Heart right ventricle (tissue), 16 donors: ENCODE data around the gene EHMT1. TPM values are rescaled to one million over a fixed set of nuclear protein-coding genes. Genes with fewer than 3 reads are reported as not detected.
"Not testable (repeated sequence)": the region's sequence is repeated elsewhere in the genome, so short reads cannot be mapped to it uniquely, and the experiment has no call there.

Experiments
- ATAC-seq, 8 donors: fragments of 200-7000 bp; cut with Tn5 transposase; one replicate each; pipeline ENCODE4 v1.9.1; 2020; ENCODE audit warnings: mild to moderate bottlenecking in 8 of 8, moderate library complexity in 8 of 8, moderate number of reproducible peaks in 1 of 8
- DNase-seq, 2 donors: peaks; one replicate each; pipeline ENCODE4 v3.0.0-alpha.2; 2020
- H3K27ac ChIP-seq, 10 donors: fragments of 200-600 bp; sonication (generic) in 2 of 10; one replicate each; pipeline versions ENCODE4 v1.5.0 to v1.8.0; 2020 to 2022; ENCODE audit warnings: mild to moderate bottlenecking in 3 of 10
- H3K27me3 ChIP-seq, 7 donors: fragments of 200-600 bp; one replicate each; pipeline ENCODE4 v1.8.0; 2021 to 2022; ENCODE audit warnings: mild to moderate bottlenecking in 2 of 7
- H3K36me3 ChIP-seq, 9 donors: fragments of 200-600 bp; sonication (generic) in 1 of 9; one replicate each; pipeline versions ENCODE4 v1.5.0 to v1.8.0; 2020 to 2022; ENCODE audit warnings: mild to moderate bottlenecking in 2 of 9
- H3K4me1 ChIP-seq, 9 donors: fragments of 200-600 bp; sonication (generic) in 1 of 9; one replicate each; pipeline versions ENCODE4 v1.5.0 to v1.8.0; 2020 to 2022; ENCODE audit warnings: mild to moderate bottlenecking in 4 of 9
- H3K4me3 ChIP-seq, 10 donors: fragments of 200-600 bp; sonication (generic) in 2 of 10; one replicate each; pipeline versions ENCODE4 v1.5.0 to v1.8.0; 2020 to 2022; ENCODE audit warnings: mild to moderate bottlenecking in 7 of 10, moderate library complexity in 2 of 10
- H3K9me3 ChIP-seq, 11 donors: fragments of 200-600 bp in 10 of 11; sonication (generic) in 2 of 11; one replicate each; pipeline versions ENCODE4 v1.5.0 to v1.8.0; 2013 to 2022; ENCODE audit warnings: mild to moderate bottlenecking in 2 of 11, control low read depth in 1 of 11, moderate library complexity in 1 of 11
- WGBS, 2 donors: extraction: QIAGEN DNeasy Blood & Tissue Kit; methylation state at CpG; one replicate each; pipeline ENCODE4 v1.1.7; 2013; ENCODE audit warnings: inconsistent platforms in 1 of 2; 5-methylcytosine and 5-hydroxymethylcytosine counted together
- intact Hi-C, 10 donors: fragments of 100-400 bp; cut with DNase I; formaldehyde crosslinking; loops; one replicate each; pipeline versions ENCODE4 v1.11.1 to v1.14.2; 2022
- polyA plus RNA-seq, 2 donors: library from polyadenylated mRNA; stranded (reverse); fragments of 200-250 nt; gene quantifications; one replicate each; pipeline ENCODE4 v1.2.3, GENCODE V29; 2013
- total RNA-seq, 10 donors: library from RNA; stranded (reverse); fragmentation: NEBNext Ultra II Directional in 3 of 10; extraction: Animal tissue kit (Norgen Biotek cat#: 25700) in 3 of 10; gene quantifications; one replicate each; pipeline versions ENCODE4 v1.2.1 to v1.2.4, GENCODE V29; 2021 to 2023
- TF ChIP-seq, protein P1 (sequence below), 9 donors: fragments of 200-600 bp; sonication (generic) in 2 of 9; IDR thresholded peaks; one replicate each; pipeline versions ENCODE4 v1.5.0 to v1.8.0; 2021 to 2022; ENCODE audit warnings: antibody characterized with exemption in 9 of 9, mild to moderate bottlenecking in 5 of 9, moderate library complexity in 1 of 9
- donor health status: Arrhythmogenic right ventricular cardiomyopathy.
- donor health status: ischemic (EF 13 %, LVEDD 7.1; RV severe dilation, severe dysfunction).
- donor health status: healthy with polysubstance abuse.
- donor health status: DM: no; HTN: yes; CAD: no.
- donor health status: DM: no; HTN: no; CAD: no.
- donor health status: ischemic (EF 25% LVEDD 6.9; RV normal size, moderate dysfunction).
- donor health status: ischemic (EF 25% LVEDD 5.7; RV mildly dilated, moderate dysfunction).
- donor health status: healthy.
- donor health status: DM: yes; HTN: yes; CAD: no.
- donor health status: Ischemic cardiomyopathy.
- donor health status: ischemic (EF 35%, LVEDD 5.7; RV mildly dilated, moderate dysfunction).
- donor health status: nonischemic (EF 11% LVEDD 7.7; RV severe dilation, severe dysfunction).
- donor health status: DM: yes; HTN: yes; CAD: no.
- donor health status: PGD.
- donor health status: ischemic (EF 29% LVEDD 5.4; RV normal size, mild dysfunction).
- donor health status: nonischemic (EF 23%, LVEDD 6.1; RV moderate dilation, normal function).

The EHMT1 gene
- total and polyA plus RNA-seq, 12 donors, result 19.6 to 45.1 (median 31.1) TPM

DNA sequence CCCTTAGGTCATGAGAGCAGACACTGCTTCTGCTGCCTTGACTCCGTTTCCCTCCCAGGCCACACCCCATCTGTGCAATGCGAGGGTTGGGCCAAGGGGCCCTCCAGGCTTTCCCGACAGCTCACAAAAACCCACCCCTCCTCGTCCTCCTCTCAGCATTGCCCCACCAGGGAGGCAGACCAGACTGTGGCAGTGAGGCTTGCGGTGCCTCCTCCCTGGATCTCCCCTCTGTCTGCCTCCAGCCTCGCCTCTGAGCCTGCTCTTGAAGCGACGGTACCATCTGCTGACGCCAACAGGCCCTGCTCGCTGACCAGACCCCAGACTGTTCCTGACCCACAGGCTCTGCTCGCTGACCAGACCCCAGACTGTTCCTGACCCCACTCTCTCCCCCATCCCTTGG is 159.5 kb downstream of the EHMT1 start:
- peaks cover 0 to 83% (median 53%) of the 10 kb centered on the region in 9 donors for H3K36me3 ChIP-seq

DNA sequence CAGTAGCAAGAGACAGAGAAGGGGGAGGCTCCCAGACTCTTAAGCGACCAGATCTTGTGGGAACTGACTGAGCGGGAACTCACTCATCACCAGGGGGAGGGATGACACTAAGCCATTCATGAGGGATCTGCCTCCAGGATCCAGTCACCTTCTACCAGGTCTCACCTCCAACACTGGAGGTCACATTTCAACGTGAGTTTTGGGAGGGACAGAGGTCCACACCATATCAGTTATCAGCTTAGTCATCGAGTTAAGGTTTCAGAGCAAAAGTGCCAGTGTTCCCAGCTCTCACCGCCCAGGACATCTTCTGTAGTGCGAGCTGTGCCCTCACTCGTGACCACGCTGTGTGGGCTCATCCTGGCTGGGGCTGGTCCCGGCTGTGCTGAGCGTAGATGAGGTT is 160.1 kb downstream of the EHMT1 start:
- peaks cover 0 to 83% (median 54%) of the 10 kb centered on the region in 9 donors for H3K36me3 ChIP-seq
- intact Hi-C loops, result no loop called here

More for the DNA sequence above, 159.5 kb downstream of the EHMT1 start:
- H3K27me3 ChIP-seq, result no peaks in the 10 kb centered on the region
- no peaks in the 10 kb centered on the region for H3K9me3 ChIP-seq
- intact Hi-C loops, result no loop called here
- no peak for ATAC-seq
- H3K4me1 ChIP-seq, result no peaks in the 10 kb centered on the region
- TF ChIP-seq, protein P1, sequence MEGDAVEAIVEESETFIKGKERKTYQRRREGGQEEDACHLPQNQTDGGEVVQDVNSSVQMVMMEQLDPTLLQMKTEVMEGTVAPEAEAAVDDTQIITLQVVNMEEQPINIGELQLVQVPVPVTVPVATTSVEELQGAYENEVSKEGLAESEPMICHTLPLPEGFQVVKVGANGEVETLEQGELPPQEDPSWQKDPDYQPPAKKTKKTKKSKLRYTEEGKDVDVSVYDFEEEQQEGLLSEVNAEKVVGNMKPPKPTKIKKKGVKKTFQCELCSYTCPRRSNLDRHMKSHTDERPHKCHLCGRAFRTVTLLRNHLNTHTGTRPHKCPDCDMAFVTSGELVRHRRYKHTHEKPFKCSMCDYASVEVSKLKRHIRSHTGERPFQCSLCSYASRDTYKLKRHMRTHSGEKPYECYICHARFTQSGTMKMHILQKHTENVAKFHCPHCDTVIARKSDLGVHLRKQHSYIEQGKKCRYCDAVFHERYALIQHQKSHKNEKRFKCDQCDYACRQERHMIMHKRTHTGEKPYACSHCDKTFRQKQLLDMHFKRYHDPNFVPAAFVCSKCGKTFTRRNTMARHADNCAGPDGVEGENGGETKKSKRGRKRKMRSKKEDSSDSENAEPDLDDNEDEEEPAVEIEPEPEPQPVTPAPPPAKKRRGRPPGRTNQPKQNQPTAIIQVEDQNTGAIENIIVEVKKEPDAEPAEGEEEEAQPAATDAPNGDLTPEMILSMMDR (IDR thresholded peaks at IDR 0.05), result no peak
- H3K4me3 ChIP-seq, result no peak overlapping the region
- 93% methylated on average over 11 of the region's 11 CpGs for WGBS, 2 donors
- H3K27ac ChIP-seq, result no peak overlapping the region
- no peak for DNase-seq

DNA sequence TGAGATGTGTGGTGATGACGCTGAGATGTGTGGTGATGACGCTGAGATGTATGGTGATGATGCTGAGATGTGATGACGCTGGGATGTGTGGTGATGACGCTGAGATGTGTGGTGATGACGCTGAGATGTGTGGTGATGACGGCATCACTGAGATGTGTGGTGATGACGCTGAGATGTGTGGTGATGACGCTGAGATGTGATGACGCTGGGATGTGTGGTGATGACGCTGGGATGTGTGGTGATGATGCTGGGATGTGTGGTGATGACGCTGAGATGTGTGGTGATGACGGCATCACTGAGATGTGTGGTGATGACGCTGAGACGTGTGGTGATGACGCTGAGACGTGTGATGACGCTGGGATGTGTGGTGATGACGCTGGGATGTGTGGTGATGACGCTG is 161.2 kb downstream of the EHMT1 start:
- H3K27me3 ChIP-seq, ATAC-seq, H3K4me1 ChIP-seq, DNase-seq, H3K27ac ChIP-seq, H3K4me3 ChIP-seq, intact Hi-C loops, H3K9me3 ChIP-seq: not testable (repeated sequence)
- peaks cover 0 to 86% (median 59%) of the 10 kb centered on the region in 9 donors for H3K36me3 ChIP-seq
- 97 to 98% methylated on average over 19 of the region's 19 CpGs for WGBS, 2 donors

More for the DNA sequence above, 160.1 kb downstream of the EHMT1 start:
- H3K27me3 ChIP-seq, result no peaks in the 10 kb centered on the region
- no peak overlapping the region for H3K4me3 ChIP-seq
- H3K4me1 ChIP-seq, result no peaks in the 10 kb centered on the region
- no peak for DNase-seq
- 95% methylated on average over 10 of the region's 10 CpGs for WGBS, 2 donors
- ATAC-seq, result peak in 1 of 8 donors; percentile 21
- H3K27ac ChIP-seq, result no peak overlapping the region
- TF ChIP-seq, protein P1 (IDR thresholded peaks at IDR 0.05), result no peak
- no peaks in the 10 kb centered on the region for H3K9me3 ChIP-seq

DNA sequence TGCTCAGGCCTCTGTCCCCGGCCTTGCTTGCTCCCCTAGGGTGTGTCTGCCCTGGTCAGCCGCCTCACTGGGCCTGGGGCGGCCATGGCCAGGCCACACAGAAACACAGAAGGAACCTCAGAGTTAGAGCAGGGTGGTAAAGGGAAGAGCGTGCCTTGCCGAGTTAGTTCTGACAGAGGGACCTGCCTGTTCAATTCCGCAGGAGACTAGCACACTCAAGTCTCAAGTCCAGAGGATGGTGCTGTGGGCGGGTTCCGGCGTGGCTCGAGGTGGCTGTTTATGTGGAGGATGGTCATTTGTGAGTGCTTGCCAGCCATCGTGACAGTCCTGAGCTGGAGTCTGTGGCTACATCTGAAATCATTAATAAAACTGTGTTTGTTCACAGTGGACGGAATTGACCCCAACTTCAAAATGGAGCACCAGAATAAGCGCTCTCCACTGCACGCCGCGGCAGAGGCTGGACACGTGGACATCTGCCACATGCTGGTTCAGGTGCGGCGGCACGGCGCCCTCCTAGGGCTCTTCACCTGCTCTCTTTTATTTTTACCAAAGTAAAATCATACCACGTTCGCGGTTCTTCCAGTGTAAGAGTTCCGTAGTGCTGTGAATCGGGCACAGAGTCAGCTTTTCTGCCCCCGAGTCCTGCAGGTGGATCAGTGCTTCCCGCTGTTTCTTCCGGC is 163.2 kb downstream of the EHMT1 start:
- H3K4me3 ChIP-seq, result no peak overlapping the region
- 96 to 97% methylated on average over 29 of the region's 29 CpGs for WGBS, 2 donors
- H3K4me1 ChIP-seq, result no peaks in the 10 kb centered on the region
- no peak for ATAC-seq
- no peaks in the 10 kb centered on the region for H3K9me3 ChIP-seq
- no peak overlapping the region for H3K27ac ChIP-seq
- TF ChIP-seq, protein P1 (IDR thresholded peaks at IDR 0.05), result no peak
- intact Hi-C loops, result no loop called here
- H3K36me3 ChIP-seq, result peaks cover 0 to 86% (median 52%) of the 10 kb centered on the region in 9 donors
- DNase-seq, result no peak
- no peaks in the 10 kb centered on the region for H3K27me3 ChIP-seq

DNA sequence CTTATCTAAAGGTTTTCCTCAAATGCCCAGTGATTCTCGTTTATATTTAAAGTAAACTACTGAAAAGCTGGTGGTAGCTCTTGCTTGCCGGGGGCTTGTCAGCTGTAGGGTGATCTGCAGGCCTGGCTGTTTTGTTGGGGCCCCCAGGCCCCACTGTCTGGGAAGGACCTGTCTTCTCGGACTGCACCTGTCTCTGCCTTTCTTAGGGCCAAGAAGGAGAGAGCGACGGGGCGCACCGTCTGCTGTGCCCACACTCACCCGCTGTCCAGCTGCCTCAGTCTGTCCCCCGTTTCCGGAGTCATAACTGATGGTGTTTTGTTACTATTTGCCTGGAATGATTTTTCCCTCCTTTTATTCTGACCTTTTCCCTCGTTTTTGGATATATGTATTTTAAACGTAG is 164.7 kb downstream of the EHMT1 start:
- WGBS, 2 donors, result 88 to 95% methylated on average over 12 of the region's 12 CpGs
- ATAC-seq (no peak), DNase-seq (no peak)
- no peaks in the 10 kb centered on the region for H3K27me3 ChIP-seq
- TF ChIP-seq, protein P1 (IDR thresholded peaks at IDR 0.05), result no peak
- peaks cover 0 to 85% (median 43%) of the 10 kb centered on the region in 9 donors for H3K36me3 ChIP-seq
- no peak overlapping the region for H3K4me3 ChIP-seq
- no peaks in the 10 kb centered on the region for H3K4me1 ChIP-seq
- no peaks in the 10 kb centered on the region for H3K9me3 ChIP-seq
- intact Hi-C loops, result no loop called here
- no peak overlapping the region for H3K27ac ChIP-seq
